KOPT-K1 (cell line): ENCODE results near the gene ZBTB20.

Source experiments
- H3K27ac ChIP-seq: fragments of 200-600 bp; sonication (generic); 2 replicates; pipeline ENCODE4 v1.5.1; 2016; ENCODE audit warnings: antibody characterized with exemption, mild to moderate bottlenecking, low read depth, low read length; ENCODE audit not compliant: poor library complexity, severe bottlenecking
- H3K36me3 ChIP-seq: fragments of 200-600 bp; sonication (generic); 2 replicates; pipeline ENCODE4 v1.5.1; 2017; ENCODE audit warnings: antibody characterized with exemption, mild to moderate bottlenecking, low read length, moderate library complexity; ENCODE audit not compliant: insufficient read depth
- H3K9me3 ChIP-seq: fragments of 200-600 bp; sonication (generic); 2 replicates; pipeline ENCODE4 v1.5.1; 2017; ENCODE audit warnings: antibody characterized with exemption, low read length, mild to moderate bottlenecking; ENCODE audit not compliant: insufficient read depth, poor library complexity, severe bottlenecking

Gene ZBTB20

DNA sequence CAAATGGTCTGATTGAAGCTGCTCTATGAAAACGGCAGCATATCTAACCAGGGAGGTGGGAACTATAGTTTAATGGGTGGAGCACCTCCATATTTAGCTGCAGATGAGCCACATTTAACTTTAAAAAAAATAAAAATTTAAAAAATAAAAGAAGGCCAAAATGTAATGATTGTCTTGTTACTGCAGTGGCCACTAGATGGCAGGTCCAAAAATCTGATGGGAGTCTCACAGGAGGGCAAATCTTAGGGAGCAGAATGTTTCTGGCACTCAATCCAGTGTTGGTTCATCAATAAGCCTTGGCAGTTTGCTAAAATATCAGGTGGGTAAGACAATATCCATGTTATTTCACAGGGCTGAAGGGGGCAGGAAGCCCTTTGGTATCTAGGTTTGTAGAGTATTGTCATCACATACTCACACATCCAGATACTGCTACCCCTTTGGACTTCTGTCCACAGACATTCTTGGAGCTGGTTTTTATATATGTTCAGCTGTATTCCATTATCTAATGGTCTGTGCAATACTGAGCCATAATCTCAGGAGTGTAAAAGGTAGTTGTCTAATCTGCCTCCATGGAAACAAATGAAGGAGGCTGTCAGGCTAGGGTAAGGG is 619.9 kb downstream of the ZBTB20 start:
- no peak overlapping the region for H3K27ac ChIP-seq
- no peaks in the 10 kb centered on the region for H3K9me3 ChIP-seq
- H3K36me3 ChIP-seq, result no peaks in the 10 kb centered on the region

DNA sequence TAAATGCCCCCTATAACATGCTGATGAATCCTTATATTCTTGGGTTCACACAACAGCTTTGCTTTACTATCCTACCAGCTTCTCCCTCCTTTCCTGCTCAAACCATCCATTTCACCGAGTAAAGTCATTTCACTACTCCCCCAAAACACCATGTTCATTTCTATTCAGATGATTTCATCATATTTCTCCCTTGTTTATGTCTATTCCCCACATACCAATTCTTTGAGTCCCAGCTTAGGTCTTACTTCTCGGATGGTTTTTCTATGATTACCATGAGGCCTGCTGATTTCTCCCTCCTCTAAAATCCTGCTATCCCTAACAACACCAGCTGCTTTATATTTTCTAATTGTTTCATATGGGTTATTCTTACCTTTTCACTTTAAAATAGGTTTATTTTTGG is 621.8 kb downstream of the ZBTB20 start:
- H3K36me3 ChIP-seq, result no peaks in the 10 kb centered on the region
- H3K27ac ChIP-seq, result no peak overlapping the region
- no peaks in the 10 kb centered on the region for H3K9me3 ChIP-seq

DNA sequence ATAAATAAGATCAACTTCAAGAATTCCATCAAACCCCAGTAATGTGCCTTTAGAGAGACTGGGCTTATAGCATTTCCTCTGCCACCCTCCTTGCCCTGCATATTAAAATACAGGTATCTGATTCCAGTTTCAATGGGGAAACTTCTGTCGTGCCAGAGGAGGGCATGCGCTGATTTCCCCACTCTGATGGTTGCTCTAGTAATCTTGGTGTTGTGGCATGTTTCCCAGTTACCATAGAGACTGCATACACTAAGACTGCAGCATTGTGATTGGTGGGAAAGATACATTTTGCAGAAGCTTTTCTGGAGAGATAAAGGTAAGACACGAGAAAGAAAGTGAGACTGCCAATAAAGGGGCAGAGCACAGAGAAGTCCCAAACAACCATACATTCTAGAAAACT is 627.7 kb downstream of the ZBTB20 start:
- Histone ChIP-seq H3K9me3 (no peaks in the 10 kb centered on the region), H3K36me3 (no peaks in the 10 kb centered on the region), H3K27ac (no peak overlapping the region)

DNA sequence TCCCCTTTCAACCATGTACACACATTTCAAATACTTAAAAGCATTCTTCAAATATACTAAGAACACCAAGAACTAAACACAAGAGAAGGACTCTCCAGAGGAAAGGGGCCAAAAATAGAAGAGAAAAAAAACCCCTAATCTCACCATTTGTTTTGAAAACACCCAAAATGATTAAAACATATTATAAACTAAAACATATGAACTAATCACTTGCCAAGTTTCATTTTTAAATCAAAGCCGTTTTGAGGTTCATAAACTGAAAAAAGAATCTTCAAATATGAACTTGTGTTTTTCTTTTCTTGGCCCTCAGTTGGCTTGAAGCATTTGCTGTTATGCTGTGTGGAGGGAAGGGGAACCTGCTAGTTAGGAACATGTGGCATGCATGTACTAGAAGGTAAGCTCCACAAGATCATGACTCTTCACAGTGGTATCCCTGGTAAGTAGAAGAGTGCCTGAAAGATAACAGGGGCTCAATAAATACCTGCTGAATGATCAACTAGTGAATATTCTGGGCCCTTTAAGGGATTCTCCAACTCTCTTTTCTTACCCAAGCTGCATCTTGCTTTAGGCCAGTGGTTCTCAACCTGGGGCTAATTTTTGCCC is 628.8 kb downstream of the ZBTB20 start:
- Histone ChIP-seq H3K27ac (no peak overlapping the region), H3K9me3 (no peaks in the 10 kb centered on the region), H3K36me3 (no peaks in the 10 kb centered on the region)

DNA sequence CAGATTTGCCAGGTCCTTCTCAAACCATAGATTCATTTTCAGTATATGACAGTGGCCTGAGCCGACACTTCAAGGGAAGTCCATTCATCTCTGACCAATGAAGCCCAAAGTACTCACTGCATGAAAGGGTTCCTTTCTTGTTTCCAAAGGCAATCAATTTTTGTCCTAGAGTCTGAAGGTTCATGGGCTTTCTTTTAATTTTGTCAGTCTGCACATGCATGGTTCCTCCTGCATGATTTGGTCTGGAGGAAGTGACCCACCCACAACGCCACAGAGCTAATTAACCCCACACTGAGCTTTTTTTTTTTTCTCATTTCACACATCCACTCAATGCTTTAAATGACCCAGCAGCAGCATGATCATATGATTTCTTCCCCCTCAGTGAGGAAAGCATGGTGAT is 636.9 kb downstream of the ZBTB20 start:
- H3K9me3 ChIP-seq, result no peaks in the 10 kb centered on the region
- H3K36me3 ChIP-seq, result no peaks in the 10 kb centered on the region
- H3K27ac ChIP-seq, result no peak overlapping the region

DNA sequence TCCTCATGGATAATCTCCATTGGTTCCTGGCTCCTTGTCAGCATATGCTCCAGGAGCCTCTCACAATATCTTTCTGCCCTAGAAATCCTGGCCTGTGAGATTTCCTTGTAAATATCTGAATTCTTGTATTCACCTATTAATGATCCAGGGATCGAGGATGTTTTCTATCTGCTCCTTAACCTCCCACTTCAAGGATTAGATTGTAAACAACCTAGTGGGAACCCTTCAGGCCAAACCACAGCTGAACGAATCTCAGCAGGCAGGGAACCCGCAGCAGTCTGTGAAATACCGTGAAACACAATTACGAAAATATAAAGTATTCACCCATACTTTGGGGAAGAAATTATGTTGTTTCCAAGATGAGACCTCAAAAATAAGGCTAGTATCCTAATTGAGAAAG is 637.3 kb downstream of the ZBTB20 start:
- Histone ChIP-seq H3K36me3 (no peaks in the 10 kb centered on the region), H3K9me3 (no peaks in the 10 kb centered on the region), H3K27ac (no peak overlapping the region)

DNA sequence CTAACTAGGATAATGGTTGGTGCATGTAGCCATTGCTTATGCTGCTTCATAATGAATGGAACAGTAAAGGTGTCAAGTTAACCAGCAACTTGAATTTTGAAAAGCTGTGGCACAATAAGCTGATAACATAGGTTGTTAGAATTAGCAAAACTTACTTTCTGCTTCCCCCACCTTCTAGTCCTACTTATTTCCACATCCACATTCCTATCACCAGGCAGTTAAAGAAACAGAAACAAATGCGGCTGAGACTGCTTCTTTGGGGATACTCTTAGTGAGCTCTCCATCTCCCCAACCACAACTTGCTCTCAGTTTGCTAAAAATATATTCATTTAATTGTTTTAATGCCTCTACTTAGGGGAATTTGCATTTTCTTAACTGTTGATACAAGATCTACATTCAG is 638.1 kb downstream of the ZBTB20 start:
- no peak overlapping the region for H3K27ac ChIP-seq
- H3K9me3 ChIP-seq, result no peaks in the 10 kb centered on the region
- no peaks in the 10 kb centered on the region for H3K36me3 ChIP-seq

DNA sequence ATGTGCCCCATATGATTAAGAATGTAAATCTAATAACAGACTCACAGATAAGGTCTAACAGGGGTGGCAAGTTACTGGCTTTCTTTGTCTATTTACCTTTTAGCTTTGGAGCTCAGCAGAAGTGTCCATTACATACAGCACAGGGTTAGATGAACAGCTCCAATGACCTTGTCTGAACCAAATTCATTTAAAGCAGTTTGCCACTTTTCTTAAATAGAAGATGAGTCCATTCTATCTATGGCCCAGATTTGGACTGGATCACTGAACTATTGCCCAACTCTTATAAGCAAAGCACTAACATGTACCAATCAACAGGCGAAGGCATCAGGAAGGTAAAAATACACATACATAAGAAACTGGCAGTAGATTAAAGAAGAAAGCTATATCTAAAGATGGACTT is 638.9 kb downstream of the ZBTB20 start:
- Histone ChIP-seq H3K36me3 (no peaks in the 10 kb centered on the region), H3K9me3 (no peaks in the 10 kb centered on the region), H3K27ac (no peak overlapping the region)

DNA sequence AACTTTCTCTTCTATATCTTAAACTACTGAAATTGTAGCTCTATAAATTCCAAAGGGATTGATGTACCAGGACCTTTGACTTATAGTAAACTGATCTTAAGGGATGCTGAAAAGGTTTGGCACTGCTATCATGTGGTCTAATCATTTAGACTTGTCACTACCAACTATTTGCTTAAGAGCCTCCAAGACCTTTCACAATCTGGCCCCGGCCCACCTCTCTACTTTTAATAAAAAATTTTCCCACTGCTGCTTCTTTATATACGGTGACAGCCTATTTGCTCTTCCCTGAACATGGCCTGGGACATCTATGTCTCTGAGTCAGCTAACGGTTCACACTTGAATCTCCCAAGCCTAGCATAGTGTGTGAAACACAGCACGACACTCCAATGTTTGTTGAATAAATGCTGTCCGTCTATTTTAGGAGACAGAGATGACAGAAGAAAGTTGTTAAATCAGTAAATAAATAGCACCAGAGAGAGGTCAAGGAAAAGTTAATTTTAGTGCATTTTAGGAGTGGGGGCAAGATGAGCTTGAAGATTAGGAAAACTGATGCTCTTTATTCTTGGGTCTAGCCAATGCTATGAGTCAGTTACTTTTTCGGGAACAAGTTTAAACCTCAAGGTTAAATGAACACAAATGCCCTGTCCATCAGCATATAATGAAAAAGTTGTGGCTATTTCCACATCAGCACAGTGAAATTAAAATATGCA is 640.3 kb downstream of the ZBTB20 start:
- H3K27ac ChIP-seq, result no peak overlapping the region
- H3K36me3 ChIP-seq, result no peaks in the 10 kb centered on the region
- H3K9me3 ChIP-seq, result no peaks in the 10 kb centered on the region

DNA sequence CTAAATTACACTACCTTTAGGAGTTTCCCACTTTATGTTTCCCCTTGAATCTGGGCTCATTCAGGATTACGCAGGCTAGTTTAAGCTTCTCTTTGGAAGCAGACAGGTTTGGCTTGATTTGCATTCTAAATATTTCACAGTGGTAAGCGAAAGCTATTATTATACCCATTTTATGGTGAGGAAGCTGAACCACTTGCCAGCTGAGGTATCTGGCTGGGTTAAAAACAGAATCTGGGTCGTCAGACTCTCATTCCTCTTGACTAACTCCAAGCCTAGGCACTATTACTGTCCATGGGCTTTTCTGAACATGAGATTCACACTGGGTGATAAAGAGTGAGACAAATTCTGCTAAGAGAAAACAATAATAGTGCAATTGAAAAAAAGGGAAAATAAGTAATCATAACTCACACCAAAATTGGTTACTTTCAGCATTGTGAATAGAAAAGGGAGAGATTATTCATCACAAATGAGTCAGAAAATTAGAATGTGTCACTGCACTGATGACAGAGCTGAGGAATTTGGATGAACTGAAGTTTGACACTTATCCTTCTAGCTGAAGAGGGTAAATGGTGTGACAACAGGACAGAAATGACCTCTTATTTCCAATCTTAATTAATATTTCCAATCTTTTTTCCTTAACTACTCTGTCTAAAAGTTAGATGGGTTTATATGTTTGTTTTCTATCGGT is 642.0 kb downstream of the ZBTB20 start:
- Histone ChIP-seq H3K9me3 (no peaks in the 10 kb centered on the region), H3K36me3 (no peaks in the 10 kb centered on the region), H3K27ac (no peak overlapping the region)

DNA sequence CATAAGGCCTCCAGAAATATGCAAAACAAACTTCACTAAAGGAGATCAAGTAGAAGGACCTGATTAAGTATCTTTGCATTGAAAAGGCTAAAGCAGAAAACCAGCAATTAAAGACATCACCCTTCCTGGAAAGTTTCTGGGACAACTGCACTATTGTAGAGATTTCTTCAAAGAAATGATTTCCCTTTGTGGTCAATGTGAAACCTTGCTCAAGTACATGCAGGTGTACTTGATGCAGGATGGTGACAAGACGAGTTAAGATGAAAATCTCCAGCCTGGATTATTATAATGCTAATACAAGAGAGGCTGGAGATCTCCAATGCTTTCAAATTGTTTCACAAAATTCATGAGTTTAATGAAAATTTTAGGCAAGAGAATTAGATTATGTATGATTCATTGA is 644.9 kb downstream of the ZBTB20 start:
- Histone ChIP-seq H3K36me3 (no peaks in the 10 kb centered on the region), H3K9me3 (no peaks in the 10 kb centered on the region), H3K27ac (no peak overlapping the region)

DNA sequence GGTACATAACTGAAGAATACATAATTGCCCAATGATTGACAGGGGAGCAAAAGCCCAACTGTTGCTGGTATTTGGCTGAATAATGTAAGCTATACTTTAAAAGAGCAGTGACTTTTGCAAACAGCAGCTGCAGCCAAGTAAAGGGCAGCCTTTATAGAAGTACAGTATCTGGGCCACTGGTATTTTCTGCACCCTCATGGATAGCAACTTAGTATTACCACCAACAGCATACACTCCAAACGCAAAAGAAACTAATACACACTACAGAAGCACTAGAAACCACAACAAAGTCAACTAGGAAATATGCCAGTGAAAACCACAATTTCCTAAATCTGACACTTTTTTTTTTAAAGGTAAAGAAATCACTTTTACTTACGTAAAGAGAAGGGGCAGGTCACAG is 647.1 kb downstream of the ZBTB20 start:
- Histone ChIP-seq H3K27ac (no peak overlapping the region), H3K9me3 (no peaks in the 10 kb centered on the region)

DNA sequence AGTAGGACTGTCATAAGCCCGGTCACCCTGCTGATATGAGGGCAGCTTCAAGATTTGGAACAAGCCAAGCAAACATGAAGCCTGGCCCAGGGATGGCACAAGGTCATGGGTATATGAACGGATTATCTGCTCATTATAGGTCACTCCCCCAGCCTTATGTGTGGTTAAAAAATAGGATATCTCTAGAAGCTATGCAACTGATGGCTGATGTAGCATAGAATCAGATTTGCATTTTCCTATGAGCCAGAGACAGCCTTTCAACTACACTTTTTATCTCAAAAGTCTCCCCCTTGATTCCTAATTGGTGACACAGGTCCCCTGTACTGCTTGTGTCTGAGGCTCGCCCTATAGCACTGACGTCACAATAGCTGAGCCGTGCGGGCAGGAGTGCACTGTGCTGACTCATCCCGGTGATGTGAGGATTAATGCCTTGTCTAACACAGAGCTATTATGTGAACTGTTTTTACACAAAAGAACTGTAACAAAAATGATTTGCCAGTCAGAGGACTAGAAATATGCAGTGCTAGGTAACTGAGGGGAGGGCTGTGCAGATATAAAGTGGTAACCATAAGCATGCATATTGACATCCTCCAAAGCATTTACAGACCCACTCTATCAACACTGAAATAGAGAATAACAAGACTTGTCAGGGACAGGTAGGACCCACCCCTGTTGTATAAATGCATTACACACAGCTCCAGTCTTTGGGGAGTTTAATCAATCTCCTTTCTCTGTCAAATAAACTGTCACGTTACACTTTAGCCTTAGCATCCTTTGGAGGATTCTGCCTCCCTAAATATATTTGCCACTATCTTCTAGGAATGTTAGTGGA is 648.3 kb downstream of the ZBTB20 start:
- Histone ChIP-seq H3K9me3 (no peaks in the 10 kb centered on the region), H3K36me3 (no peaks in the 10 kb centered on the region), H3K27ac (no peak overlapping the region)

More for the DNA sequence above, 647.1 kb downstream of the ZBTB20 start:
- no peaks in the 10 kb centered on the region for H3K36me3 ChIP-seq

DNA sequence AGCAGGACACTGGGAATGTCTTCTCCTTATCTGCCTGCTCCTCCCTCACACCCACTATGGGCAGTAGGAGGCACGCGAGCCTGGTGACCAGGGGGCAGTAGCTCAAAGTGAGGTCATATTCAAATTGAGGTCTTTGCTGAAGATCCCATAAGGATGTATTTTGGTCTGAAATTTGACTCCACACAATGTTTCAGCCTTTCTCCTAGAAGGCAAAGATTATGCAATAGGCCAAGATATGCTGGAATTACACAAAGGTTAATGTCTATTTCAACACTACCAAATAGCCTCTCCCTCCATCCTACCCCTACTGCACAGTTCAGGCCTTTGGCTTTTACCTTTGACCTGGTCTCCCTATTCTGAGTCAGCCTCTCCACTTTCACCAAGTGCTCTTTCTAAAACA is 650.2 kb downstream of the ZBTB20 start:
- Histone ChIP-seq H3K36me3 (no peaks in the 10 kb centered on the region), H3K27ac (no peak overlapping the region)

DNA sequence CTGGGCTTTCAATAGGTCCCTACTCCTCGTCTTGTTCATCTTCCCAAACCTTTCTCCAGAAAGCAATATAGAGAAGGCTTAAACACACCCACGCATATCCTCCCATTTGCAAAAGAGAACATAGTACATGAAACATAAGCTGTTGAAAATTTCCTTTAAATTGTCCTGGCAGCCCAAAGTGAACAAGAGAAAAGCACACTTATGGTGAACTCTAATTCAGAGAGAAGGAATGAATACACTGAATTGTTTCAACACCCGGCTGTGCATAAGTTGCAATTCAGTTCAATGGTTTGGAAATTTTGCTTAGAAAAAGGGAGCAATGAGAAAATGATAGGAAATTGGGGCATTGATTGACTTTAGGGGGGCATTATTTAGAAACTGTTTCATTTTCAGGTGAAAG is 650.6 kb downstream of the ZBTB20 start:
- H3K9me3 ChIP-seq, result no peaks in the 10 kb centered on the region
- no peak overlapping the region for H3K27ac ChIP-seq
- H3K36me3 ChIP-seq, result no peaks in the 10 kb centered on the region

More for the DNA sequence above, 650.2 kb downstream of the ZBTB20 start:
- H3K9me3 ChIP-seq, result no peaks in the 10 kb centered on the region
